Sigmoid colon (tissue), 7 donors: Measurements from ENCODE around the gene MTFR2. TPM values are rescaled to one million over a fixed set of nuclear protein-coding genes. Genes with fewer than 3 reads are reported as not detected.

Experiments
- DNase-seq: peaks from one replicate; pipeline ENCODE4 v3.0.0-alpha.2; 2019
- H3K27ac ChIP-seq, 4 donors: fragments of 200-600 bp; sonication (generic); one replicate each; pipeline ENCODE4 v1.5.1; 2016 to 2019; ENCODE audit warnings: mild to moderate bottlenecking in 1 of 4
- H3K27me3 ChIP-seq, 3 donors: fragments of 200-600 bp; sonication (generic); one replicate each; pipeline ENCODE4 v1.5.1; 2019; ENCODE audit warnings: mild to moderate bottlenecking in 1 of 3
- H3K36me3 ChIP-seq, 4 donors: fragments of 200-600 bp; sonication (generic); one replicate each; pipeline ENCODE4 v1.5.1; 2016 to 2019
- H3K4me1 ChIP-seq, 4 donors: fragments of 200-600 bp; sonication (generic); one replicate each; pipeline ENCODE4 v1.5.1; 2017 to 2019
- H3K4me3 ChIP-seq, 4 donors: fragments of 200-600 bp; sonication (generic); one replicate each; pipeline ENCODE4 v1.5.1; 2017 to 2019; ENCODE audit warnings: mild to moderate bottlenecking in 2 of 4, moderate library complexity in 1 of 4
- H3K9me3 ChIP-seq, 4 donors: fragments of 200-600 bp in 3 of 4; sonication (generic) in 3 of 4; one replicate each; pipeline versions ENCODE4 v1.5.1 to v1.6.1; 2013 to 2019
- CTCF ChIP-seq, 4 experiments: fragments of 450-650 bp in 3 of 4; fragments of 200-600 bp in 1 of 4; IDR thresholded peaks; one replicate each; pipeline ENCODE4 v1.5.1; 2016 to 2019; ENCODE audit warnings: antibody characterized with exemption in 4 of 4, mild to moderate bottlenecking in 3 of 4, moderate library complexity in 2 of 4
- EP300 ChIP-seq, 4 donors: sonication (generic); formaldehyde crosslinking; IDR thresholded peaks; one replicate each; pipeline ENCODE4 v1.6.1; 2017; ENCODE audit warnings: antibody characterized with exemption in 4 of 4
- POLR2A ChIP-seq, 2 donors: fragments of 450-650 bp; IDR thresholded peaks; one replicate each; pipeline ENCODE4 v1.6.1; 2016; ENCODE audit warnings: antibody characterized with exemption in 2 of 2, mild to moderate bottlenecking in 2 of 2, moderate library complexity in 2 of 2
- POLR2AphosphoS5 ChIP-seq, 4 donors: sonication (generic); formaldehyde crosslinking; IDR thresholded peaks; one replicate each; pipeline ENCODE4 v1.6.1; 2017; ENCODE audit warnings: antibody characterized with exemption in 4 of 4
- WGBS, 2 donors: extraction: QIAGEN DNeasy Blood & Tissue Kit; methylation state at CpG; one replicate each; pipeline ENCODE4 v1.1.7; 2013; 5-methylcytosine and 5-hydroxymethylcytosine counted together
- intact Hi-C: fragments of 100-400 bp; cut with DNase I; formaldehyde crosslinking; loops from one replicate; pipeline ENCODE4 v1.15.1; 2023
- polyA plus RNA-seq, 3 donors: library from polyadenylated mRNA; stranded (reverse); fragments of 200-250 nt; gene quantifications; one replicate each; pipeline ENCODE4 v1.2.3, GENCODE V29; 2013
- total RNA-seq, 4 donors: library from RNA; depleted of rRNA; stranded (reverse); fragments of >200 nt; gene quantifications; one replicate each; pipeline ENCODE4 v1.1.0, GENCODE V29; 2016
- donor health status: healthy with polysubstance abuse.
- donor health status: Bipolar disorder and iron deficiency.
- donor health status: healthy.

The MTFR2 gene
- total and polyA plus RNA-seq, 7 donors = 0.36 to 6.1 (median 1.6) TPM; not detected in 2

DNA sequence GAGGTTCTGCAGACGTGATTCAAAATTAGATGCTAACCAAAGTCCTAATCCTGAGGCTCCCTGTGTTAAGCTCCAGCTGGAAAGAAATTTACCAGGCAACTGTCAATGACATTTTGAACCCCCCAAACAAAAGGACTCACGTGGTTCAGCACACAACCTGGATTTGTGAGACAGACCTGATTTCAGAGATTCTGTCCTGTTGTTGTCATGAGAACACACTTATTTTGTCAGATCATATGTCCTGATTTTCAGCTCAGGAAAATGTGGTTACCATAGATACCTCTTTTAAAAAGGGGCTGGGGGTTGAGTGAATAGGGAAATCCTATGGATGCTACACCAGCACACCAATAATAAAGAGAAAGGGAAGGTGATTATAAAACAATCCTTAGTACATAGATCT, 61.6 kb downstream of the MTFR2 start:
- H3K4me3 ChIP-seq = no peak overlapping the region
- intact Hi-C loops = no loop called here
- no peaks in the 10 kb centered on the region for H3K27me3 ChIP-seq
- no peaks in the 10 kb centered on the region for H3K4me1 ChIP-seq
- H3K9me3 ChIP-seq = no peaks in the 10 kb centered on the region
- TF ChIP-seq POLR2A (IDR thresholded peaks at IDR 0.05) = no peak
- no peak for TF ChIP-seq EP300 (IDR thresholded peaks at IDR 0.05)
- TF ChIP-seq CTCF (IDR thresholded peaks at IDR 0.05) = no peak
- TF ChIP-seq POLR2AphosphoS5 (IDR thresholded peaks at IDR 0.05) = no peak
- H3K27ac ChIP-seq = no peak overlapping the region
- H3K36me3 ChIP-seq = peaks cover 0 to 7% (median 0%) of the 10 kb centered on the region in 4 donors
- 62 to 76% methylated on average over 2 of the region's 2 CpGs for WGBS, 2 donors
- DNase-seq = no peak

DNA sequence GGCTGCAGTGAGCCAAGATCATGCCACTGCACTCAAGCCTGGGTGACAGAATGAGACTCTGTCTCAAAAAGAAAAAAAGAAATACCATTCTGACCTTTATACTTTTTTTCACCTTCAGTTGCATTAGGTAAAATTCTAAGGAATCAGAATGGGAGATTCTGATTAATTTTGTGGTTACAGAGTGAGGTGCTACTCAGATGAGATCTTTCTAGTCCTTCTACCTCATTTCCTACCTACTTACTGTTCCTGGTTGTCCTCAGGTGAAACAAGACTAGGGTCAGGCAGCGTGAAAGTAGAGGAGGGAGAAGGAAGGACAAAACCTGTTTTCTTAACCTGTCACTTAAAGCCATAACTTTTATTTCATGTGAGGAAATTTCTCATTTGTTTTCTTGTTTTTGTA, 63.7 kb downstream of the MTFR2 start:
- no peaks in the 10 kb centered on the region for H3K9me3 ChIP-seq
- TF ChIP-seq POLR2AphosphoS5 (IDR thresholded peaks at IDR 0.05) (no peak), POLR2A (IDR thresholded peaks at IDR 0.05) (no peak), EP300 (IDR thresholded peaks at IDR 0.05) (no peak), CTCF (IDR thresholded peaks at IDR 0.05) (no peak)
- H3K4me3 ChIP-seq = no peak overlapping the region
- no peaks in the 10 kb centered on the region for H3K27me3 ChIP-seq
- no peaks in the 10 kb centered on the region for H3K4me1 ChIP-seq
- no peak for DNase-seq
- peaks cover 0 to 7% (median 0%) of the 10 kb centered on the region in 4 donors for H3K36me3 ChIP-seq
- H3K27ac ChIP-seq = no peak overlapping the region
- WGBS, 2 donors = 83 to 87% methylated on average over 1 of the region's 1 CpG
- intact Hi-C loops = no loop called here

DNA sequence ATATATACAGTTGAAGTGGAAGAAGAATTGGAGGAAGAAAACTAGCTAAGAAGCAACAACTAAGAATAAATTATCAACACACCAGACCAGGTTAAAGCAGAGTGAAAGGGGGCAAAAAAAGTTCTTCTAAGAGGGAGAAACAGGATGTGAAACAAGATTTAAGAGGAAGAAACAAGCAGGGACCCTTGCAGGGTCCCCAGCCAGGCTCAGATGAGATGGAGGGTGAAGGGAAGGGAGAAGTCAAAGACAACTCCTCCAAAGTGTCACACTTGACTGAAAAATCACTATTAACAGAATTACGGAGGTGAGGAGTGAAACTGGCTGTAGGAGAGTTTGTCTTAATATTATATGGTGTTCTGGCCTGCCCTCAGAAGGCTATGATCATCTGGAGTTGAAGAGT, 65.4 kb downstream of the MTFR2 start:
- Histone ChIP-seq H3K4me1 (peaks cover 0 to 7% (median 0%) of the 10 kb centered on the region in 4 donors), H3K27me3 (no peaks in the 10 kb centered on the region), H3K4me3 (no peak overlapping the region), H3K36me3 (peaks cover 0 to 7% (median 0%) of the 10 kb centered on the region in 4 donors), H3K27ac (no peak overlapping the region), H3K9me3 (no peaks in the 10 kb centered on the region)
- no peak for DNase-seq
- TF ChIP-seq EP300 (IDR thresholded peaks at IDR 0.05) (no peak), POLR2A (IDR thresholded peaks at IDR 0.05) (no peak), POLR2AphosphoS5 (IDR thresholded peaks at IDR 0.05) (no peak), CTCF (IDR thresholded peaks at IDR 0.05) (no peak)
- intact Hi-C loops = no loop called here
- 79 to 80% methylated on average over 1 of the region's 1 CpG for WGBS, 2 donors

DNA sequence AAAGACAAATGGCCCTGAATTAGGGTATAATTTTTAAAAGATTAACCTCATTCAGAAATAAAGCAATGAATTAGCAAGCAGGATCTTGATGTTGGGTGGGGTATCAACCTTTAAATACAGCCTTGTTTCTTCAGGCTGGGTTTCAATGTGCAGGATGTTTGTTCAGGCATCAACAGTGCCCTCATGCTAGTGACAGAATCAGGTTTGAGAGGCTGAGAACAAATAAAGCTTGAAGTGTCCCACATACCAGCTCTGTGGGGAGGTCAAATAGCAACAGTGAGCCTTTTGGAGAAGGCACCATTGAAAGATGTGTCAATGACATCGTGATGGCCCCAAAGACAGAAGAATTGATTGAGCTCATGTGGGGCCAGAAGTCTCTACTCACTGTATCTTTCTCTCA, 68.2 kb downstream of the MTFR2 start:
- no peak overlapping the region for H3K4me3 ChIP-seq
- intact Hi-C loops = no loop called here
- no peak for DNase-seq
- no peak overlapping the region for H3K27ac ChIP-seq
- TF ChIP-seq POLR2AphosphoS5 (IDR thresholded peaks at IDR 0.05) (no peak), CTCF (IDR thresholded peaks at IDR 0.05) (no peak), EP300 (IDR thresholded peaks at IDR 0.05) (no peak), POLR2A (IDR thresholded peaks at IDR 0.05) (no peak)
- peaks cover 0 to 7% (median 0%) of the 10 kb centered on the region in 4 donors for H3K4me1 ChIP-seq
- WGBS, 2 donors = 67 to 80% methylated on average over 1 of the region's 1 CpG
- H3K27me3 ChIP-seq = no peaks in the 10 kb centered on the region
- H3K9me3 ChIP-seq = no peaks in the 10 kb centered on the region
- H3K36me3 ChIP-seq = no peaks in the 10 kb centered on the region

GRCh38 chr6:136181512-136181833, 68.6 kb downstream of the MTFR2 start:
- no peaks in the 10 kb centered on the region for H3K27me3 ChIP-seq
- no peaks in the 10 kb centered on the region for H3K36me3 ChIP-seq
- H3K9me3 ChIP-seq = no peaks in the 10 kb centered on the region
- 91 to 92% methylated on average over 1 of the region's 1 CpG for WGBS, 2 donors
- intact Hi-C loops = no loop called here
- H3K4me1 ChIP-seq = peaks cover 0 to 7% (median 0%) of the 10 kb centered on the region in 4 donors
- DNase-seq = no peak
- TF ChIP-seq POLR2AphosphoS5 (IDR thresholded peaks at IDR 0.05) (no peak), CTCF (IDR thresholded peaks at IDR 0.05) (no peak), EP300 (IDR thresholded peaks at IDR 0.05) (no peak), POLR2A (IDR thresholded peaks at IDR 0.05) (no peak)
- H3K27ac ChIP-seq = no peak overlapping the region
- H3K4me3 ChIP-seq = no peak overlapping the region
